Adrenal gland (tissue), 5 donors: Measurements from ENCODE around the gene TRPC6.

ENCODE experiments used
- CTCF ChIP-seq, 6 experiments: fragments of 450-650 bp in 4 of 6; fragments of 200-600 bp in 2 of 6; sonication (generic) in 1 of 6; IDR thresholded peaks; 1 replicate in 5 of 6; 2 replicates in 1 of 6; pipeline versions ENCODE4 v1.5.1 to v1.8.0; 2016 to 2021; ENCODE audit warnings: antibody characterized with exemption in 6 of 6, mild to moderate bottlenecking in 2 of 6, moderate library complexity in 1 of 6
- POLR2A ChIP-seq, 2 donors: fragments of 450-650 bp; IDR thresholded peaks; one replicate each; pipeline ENCODE4 v1.6.1; 2017; ENCODE audit warnings: antibody characterized with exemption in 2 of 2, mild to moderate bottlenecking in 2 of 2, moderate library complexity in 1 of 2
- donor health status: DM: no; HTN: no; CAD: no.

- no peak for TF ChIP-seq POLR2A (IDR thresholded peaks at IDR 0.05)
- TF ChIP-seq CTCF (IDR thresholded peaks at IDR 0.05), result no peak
These were observed 7.4 kb downstream of the TRPC6 start for GRCh38 chr11:101576456-101576855.
